Loucy (cell line): ENCODE measurements around the gene MCM10.

Experiments
- H2AFZ ChIP-seq: fragments of 200-600 bp; sonication (generic); 2 replicates; pipeline ENCODE4 v1.6.0; 2016; ENCODE audit warnings: antibody characterized with exemption, mild to moderate bottlenecking, low read length, moderate library complexity
- H3F3A ChIP-seq: fragments of 200-600 bp; 2 replicates; pipeline ENCODE4 v1.6.0; 2016; ENCODE audit warnings: antibody characterized with exemption, low read depth, mild to moderate bottlenecking
- H3K27me3 ChIP-seq: fragments of 200-600 bp; sonication (generic); 2 replicates; pipeline ENCODE4 v1.6.1; 2014; ENCODE audit warnings: low read length, mild to moderate bottlenecking; ENCODE audit not compliant: insufficient read depth, poor library complexity, severe bottlenecking
- H3K36me3 ChIP-seq: fragments of 200-600 bp; sonication (generic); 2 replicates; pipeline ENCODE4 v1.6.1; 2016; ENCODE audit warnings: low read length; ENCODE audit not compliant: insufficient read depth
- H3K4me1 ChIP-seq: fragments of 200-600 bp; sonication (generic); 2 replicates; pipeline ENCODE4 v1.5.1; 2014; ENCODE audit warnings: low read length, mild to moderate bottlenecking; ENCODE audit not compliant: insufficient read depth, poor library complexity, severe bottlenecking
- H3K4me2 ChIP-seq: fragments of 200-600 bp; sonication (generic); 2 replicates; pipeline ENCODE4 v1.6.0; 2014; ENCODE audit warnings: antibody characterized with exemption, low read length, low read depth, mild to moderate bottlenecking; ENCODE audit not compliant: poor library complexity, severe bottlenecking
- H3K4me3 ChIP-seq: fragments of 200-600 bp; sonication (generic); 2 replicates; pipeline ENCODE4 v1.5.1; 2014; ENCODE audit warnings: low read length, mild to moderate bottlenecking, mixed read lengths; ENCODE audit not compliant: poor library complexity, severe bottlenecking
- H3K79me2 ChIP-seq: fragments of 200-600 bp; sonication (generic); 2 replicates; pipeline ENCODE4 v1.6.1; 2014; ENCODE audit warnings: low read length; ENCODE audit not compliant: insufficient read depth
- H3K9ac ChIP-seq: fragments of 200-600 bp; sonication (generic); 2 replicates; pipeline ENCODE4 v1.6.0; 2014; ENCODE audit warnings: mild to moderate bottlenecking, low read depth, low read length, moderate library complexity; ENCODE audit not compliant: poor library complexity, severe bottlenecking
- H3K9me2 ChIP-seq: fragments of 200-600 bp; sonication (generic); replicated peaks from 2 replicates; pipeline ENCODE4 v1.6.1; 2016; ENCODE audit warnings: low read depth, low read length, mixed read lengths
- H3K9me3 ChIP-seq: fragments of 200-600 bp; sonication (generic); 2 replicates; pipeline ENCODE4 v1.6.1; 2014; ENCODE audit warnings: mild to moderate bottlenecking, antibody characterized with exemption, low read length, low read depth; ENCODE audit not compliant: insufficient read depth
- H4K20me1 ChIP-seq: fragments of 200-600 bp; sonication (generic); 2 replicates; pipeline ENCODE4 v1.6.0; 2014; ENCODE audit warnings: antibody characterized with exemption, low read length, mild to moderate bottlenecking; ENCODE audit not compliant: insufficient read depth, poor library complexity, severe bottlenecking
- EZH2phosphoT487 ChIP-seq: fragments of 200-600 bp; IDR thresholded peaks from 2 replicates; pipeline ENCODE4 v1.6.1; 2018; ENCODE audit warnings: antibody characterized with exemption, mild to moderate bottlenecking, moderate library complexity, borderline replicate concordance
- TF ChIP-seq, protein P1 (sequence below): fragments of 200-600 bp; sonication (generic); conservative IDR thresholded peaks from 2 replicates; pipeline ENCODE4 v1.5.1; 2014; ENCODE audit warnings: mild to moderate bottlenecking, antibody characterized with exemption, low read length

The MCM10 gene

DNA sequence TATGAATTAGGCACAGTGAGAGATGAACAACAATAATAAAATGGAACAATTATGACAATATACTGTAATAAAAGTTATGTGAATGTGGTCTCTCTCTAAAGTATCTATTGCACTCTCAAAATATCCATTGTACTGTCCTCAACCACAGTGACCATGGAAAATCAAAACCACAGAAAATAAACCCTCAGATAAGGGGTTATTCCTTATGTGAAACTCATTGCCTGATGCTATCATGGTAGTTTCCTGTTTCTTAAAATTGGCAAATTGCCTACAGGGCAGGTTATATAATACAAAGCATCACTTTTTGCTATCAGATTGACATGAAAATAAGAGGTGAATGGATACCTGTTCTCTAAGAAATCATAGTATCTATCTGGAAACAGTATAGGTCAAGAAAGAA lies 3.8 kb downstream of the MCM10 start:
- H3K4me2 ChIP-seq: peak overlapping the region; percentile 95
- no peaks in the 10 kb centered on the region for H3K9me2 ChIP-seq
- H4K20me1 ChIP-seq: peaks cover 31% of the 10 kb centered on the region
- H3K79me2 ChIP-seq: peaks cover 77% of the 10 kb centered on the region
- H3K36me3 ChIP-seq: peaks cover 6% of the 10 kb centered on the region; the same call in 1 of the 2 replicates
- H2AFZ ChIP-seq: no peak overlapping the region
- no peak for TF ChIP-seq EZH2phosphoT487
- TF ChIP-seq, protein P1, sequence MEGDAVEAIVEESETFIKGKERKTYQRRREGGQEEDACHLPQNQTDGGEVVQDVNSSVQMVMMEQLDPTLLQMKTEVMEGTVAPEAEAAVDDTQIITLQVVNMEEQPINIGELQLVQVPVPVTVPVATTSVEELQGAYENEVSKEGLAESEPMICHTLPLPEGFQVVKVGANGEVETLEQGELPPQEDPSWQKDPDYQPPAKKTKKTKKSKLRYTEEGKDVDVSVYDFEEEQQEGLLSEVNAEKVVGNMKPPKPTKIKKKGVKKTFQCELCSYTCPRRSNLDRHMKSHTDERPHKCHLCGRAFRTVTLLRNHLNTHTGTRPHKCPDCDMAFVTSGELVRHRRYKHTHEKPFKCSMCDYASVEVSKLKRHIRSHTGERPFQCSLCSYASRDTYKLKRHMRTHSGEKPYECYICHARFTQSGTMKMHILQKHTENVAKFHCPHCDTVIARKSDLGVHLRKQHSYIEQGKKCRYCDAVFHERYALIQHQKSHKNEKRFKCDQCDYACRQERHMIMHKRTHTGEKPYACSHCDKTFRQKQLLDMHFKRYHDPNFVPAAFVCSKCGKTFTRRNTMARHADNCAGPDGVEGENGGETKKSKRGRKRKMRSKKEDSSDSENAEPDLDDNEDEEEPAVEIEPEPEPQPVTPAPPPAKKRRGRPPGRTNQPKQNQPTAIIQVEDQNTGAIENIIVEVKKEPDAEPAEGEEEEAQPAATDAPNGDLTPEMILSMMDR: no peak
- H3K9me3 ChIP-seq: no peaks in the 10 kb centered on the region
- H3K4me3 ChIP-seq: no peak overlapping the region
- no peaks in the 10 kb centered on the region for H3K27me3 ChIP-seq
- peaks cover 40% of the 10 kb centered on the region for H3K4me1 ChIP-seq
- H3F3A ChIP-seq: no peaks in the 10 kb centered on the region
- H3K9ac ChIP-seq: peak overlapping the region; percentile 22

DNA sequence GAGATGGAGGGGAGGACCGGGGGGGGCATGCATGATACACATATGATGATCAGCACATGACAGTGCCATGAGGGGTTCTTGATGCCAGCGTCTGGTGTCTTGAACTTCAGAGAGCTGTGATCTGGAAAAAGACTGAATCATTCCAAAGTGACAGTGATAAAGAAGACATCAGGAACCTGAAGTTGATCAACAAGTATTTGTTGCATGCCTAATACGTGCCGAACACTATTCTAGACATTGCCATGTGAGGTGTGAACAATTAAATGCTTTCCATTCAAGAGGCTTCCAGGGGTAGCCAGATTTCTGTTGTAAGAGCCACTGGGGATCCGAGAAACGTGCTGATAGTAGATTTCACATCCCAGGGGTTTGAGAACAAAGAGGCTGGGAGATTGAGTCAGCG lies 6.2 kb downstream of the MCM10 start:
- Histone ChIP-seq H3K79me2 (peaks cover 65% of the 10 kb centered on the region), H3K4me1 (peaks cover 25% of the 10 kb centered on the region), H3K9me2 (no peaks in the 10 kb centered on the region), H2AFZ (no peak overlapping the region), H4K20me1 (peaks cover 34% of the 10 kb centered on the region), H3K36me3 (peaks cover 27% of the 10 kb centered on the region), H3K4me3 (no peak overlapping the region), H3F3A (no peaks in the 10 kb centered on the region), H3K27me3 (no peaks in the 10 kb centered on the region), H3K4me2 (no peak overlapping the region), H3K9ac (no peak overlapping the region), H3K9me3 (no peaks in the 10 kb centered on the region)
- no peak for TF ChIP-seq EZH2phosphoT487
- TF ChIP-seq, protein P1: no peak

DNA sequence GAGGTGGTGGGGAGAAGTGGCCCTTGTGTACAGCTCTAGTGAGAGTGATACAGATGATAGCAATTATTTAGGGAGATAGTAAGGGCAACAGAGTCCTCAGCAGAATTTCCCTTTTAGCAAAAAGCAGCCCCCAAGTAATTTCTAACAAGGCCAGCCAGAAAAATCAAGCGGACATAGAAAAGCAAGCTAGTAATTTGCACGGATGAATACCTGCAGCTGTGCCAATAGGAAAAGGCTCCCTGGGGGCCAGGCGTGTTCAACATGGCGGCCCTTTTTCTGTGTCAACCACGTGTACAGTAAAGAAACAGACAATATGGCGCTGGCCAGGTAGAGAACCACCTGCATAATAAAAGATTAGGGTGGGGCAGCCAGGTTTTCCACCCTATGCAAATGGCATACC lies 7.4 kb downstream of the MCM10 start:
- Histone ChIP-seq H3K36me3 (peaks cover 39% of the 10 kb centered on the region), H3K9ac (no peak overlapping the region), H4K20me1 (peaks cover 26% of the 10 kb centered on the region), H3K9me3 (no peaks in the 10 kb centered on the region), H2AFZ (no peak overlapping the region), H3K9me2 (no peaks in the 10 kb centered on the region), H3K27me3 (no peaks in the 10 kb centered on the region), H3F3A (no peaks in the 10 kb centered on the region), H3K4me3 (no peak overlapping the region), H3K4me1 (peaks cover 20% of the 10 kb centered on the region), H3K79me2 (peaks cover 53% of the 10 kb centered on the region), H3K4me2 (no peak overlapping the region)
- no peak for TF ChIP-seq EZH2phosphoT487
- TF ChIP-seq, protein P1: no peak
